Measurements from ENCODE around the gene CEP70. TPM values are rescaled to one million over a fixed set of nuclear protein-coding genes. Genes with fewer than 3 reads are reported as not detected.

Gene CEP70
- 0.41 TPM for polyA plus RNA-seq (2012; ENCODE audit: low read depth, missing spikeins)

DNA sequence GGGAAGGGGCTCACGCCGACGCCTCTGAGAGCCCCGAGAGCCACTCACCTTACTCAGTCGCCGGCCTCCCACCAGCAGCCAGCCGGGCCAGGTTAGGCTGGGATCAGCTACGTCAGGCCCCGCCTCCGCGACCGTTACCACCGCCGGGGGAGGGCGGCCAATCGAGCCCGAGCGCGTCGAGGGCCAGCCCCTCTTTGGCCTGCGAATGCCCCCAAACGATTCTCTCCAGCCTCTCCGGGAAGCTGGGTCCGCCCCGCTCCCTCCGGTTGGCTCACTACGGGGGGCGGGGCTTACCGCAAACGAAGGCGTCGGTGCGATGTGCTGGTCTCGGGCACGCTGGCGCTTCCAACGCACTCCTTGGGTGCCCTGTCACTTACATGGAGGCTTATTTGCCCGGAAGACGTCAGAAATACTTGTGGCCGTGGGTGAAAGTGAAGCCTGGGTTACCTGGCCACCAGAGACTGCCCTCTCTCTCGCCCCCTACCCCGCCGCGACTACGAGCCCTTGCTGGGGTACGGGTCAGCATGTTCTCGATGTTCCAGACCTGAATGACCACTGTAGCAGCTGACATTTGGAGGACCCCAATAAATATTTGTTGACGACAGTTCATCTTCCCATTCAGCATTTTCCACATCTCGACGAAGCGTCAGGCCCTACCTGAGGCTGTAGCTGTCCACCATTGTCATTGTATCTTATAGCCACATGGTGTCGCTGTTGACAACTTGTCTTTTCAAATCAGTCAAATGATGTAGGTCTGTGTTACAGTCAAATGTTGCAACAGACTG is at the start of gene CEP70:
CEP70 (minus strand) TSS at position 111 of the 785 bp plus-strand sequence. CDS start 21,333 bp downstream, outside the sequence.
- FAIRE-seq = peak; percentile 100
- TF ChIP-seq TAF1 (IDR thresholded peaks at IDR 0.05; ENCODE audit: low read depth, low read length) (no peak), SPI1 (IDR thresholded peaks at IDR 0.05; ENCODE audit: low read depth, low read length) (no peak), PAX5 (IDR thresholded peaks at IDR 0.05; ENCODE audit: insufficient read depth, low read length, severe bottlenecking) (no peak), POLR2A (IDR thresholded peaks at IDR 0.05; ENCODE audit: low read depth, low read length) (no peak), POLR2AphosphoS5 (IDR thresholded peaks at IDR 0.05; ENCODE audit: low read depth, low read length) (no peak), POU2F2 (IDR thresholded peaks at IDR 0.05; ENCODE audit: low read depth, low read length) (no peak)
- peak; percentile 53 for DNase-seq (ENCODE audit: insufficient read length, low spot score)

- TF ChIP-seq POU2F2 (IDR thresholded peaks at IDR 0.05; ENCODE audit: low read depth, low read length) = no peak
- no peak for TF ChIP-seq POLR2A (IDR thresholded peaks at IDR 0.05; ENCODE audit: low read depth, low read length)
- TF ChIP-seq POLR2AphosphoS5 (IDR thresholded peaks at IDR 0.05; ENCODE audit: low read depth, low read length) = no peak
- no peak for TF ChIP-seq SPI1 (IDR thresholded peaks at IDR 0.05; ENCODE audit: low read depth, low read length)
- TF ChIP-seq TAF1 (IDR thresholded peaks at IDR 0.05; ENCODE audit: low read depth, low read length) = no peak
- no peak for TF ChIP-seq PAX5 (IDR thresholded peaks at IDR 0.05; ENCODE audit: insufficient read depth, low read length, severe bottlenecking)
- no peak for FAIRE-seq
- DNase-seq (ENCODE audit: insufficient read length, low spot score) = no peak
Measured at GRCh38 chr3:138642927-138643253, 48.8 kb upstream of the CEP70 start.

GRCh38 chr3:138642226-138642926 is 48.3 kb upstream of the CEP70 start:
- TF ChIP-seq POLR2AphosphoS5 (IDR thresholded peaks at IDR 0.05; ENCODE audit: low read depth, low read length) (no peak), TAF1 (IDR thresholded peaks at IDR 0.05; ENCODE audit: low read depth, low read length) (no peak), POLR2A (IDR thresholded peaks at IDR 0.05; ENCODE audit: low read depth, low read length) (no peak), POU2F2 (IDR thresholded peaks at IDR 0.05; ENCODE audit: low read depth, low read length) (no peak), SPI1 (IDR thresholded peaks at IDR 0.05; ENCODE audit: low read depth, low read length) (no peak), PAX5 (IDR thresholded peaks at IDR 0.05; ENCODE audit: insufficient read depth, low read length, severe bottlenecking) (no peak)
- no peak for FAIRE-seq
- DNase-seq (ENCODE audit: insufficient read length, low spot score) = no peak

- no peak for FAIRE-seq
- no peak for DNase-seq (ENCODE audit: insufficient read length, low spot score)
- TF ChIP-seq POLR2A (IDR thresholded peaks at IDR 0.05; ENCODE audit: low read depth, low read length) = no peak
- no peak for TF ChIP-seq SPI1 (IDR thresholded peaks at IDR 0.05; ENCODE audit: low read depth, low read length)
- TF ChIP-seq POU2F2 (IDR thresholded peaks at IDR 0.05; ENCODE audit: low read depth, low read length) = no peak
- no peak for TF ChIP-seq POLR2AphosphoS5 (IDR thresholded peaks at IDR 0.05; ENCODE audit: low read depth, low read length)
- TF ChIP-seq TAF1 (IDR thresholded peaks at IDR 0.05; ENCODE audit: low read depth, low read length) = no peak
- no peak for TF ChIP-seq PAX5 (IDR thresholded peaks at IDR 0.05; ENCODE audit: insufficient read depth, low read length, severe bottlenecking)
Measured at GRCh38 chr3:138640537-138640936, 46.5 kb upstream of the CEP70 start.

- TF ChIP-seq POLR2A (IDR thresholded peaks at IDR 0.05; ENCODE audit: low read depth, low read length) (no peak), POLR2AphosphoS5 (IDR thresholded peaks at IDR 0.05; ENCODE audit: low read depth, low read length) (no peak), PAX5 (IDR thresholded peaks at IDR 0.05; ENCODE audit: insufficient read depth, low read length, severe bottlenecking) (no peak), SPI1 (IDR thresholded peaks at IDR 0.05; ENCODE audit: low read depth, low read length) (no peak), POU2F2 (IDR thresholded peaks at IDR 0.05; ENCODE audit: low read depth, low read length) (no peak), TAF1 (IDR thresholded peaks at IDR 0.05; ENCODE audit: low read depth, low read length) (no peak)
- DNase-seq (ENCODE audit: insufficient read length, low spot score) (no peak), FAIRE-seq (no peak)
Measured at GRCh38 chr3:138638641-138639040, 44.6 kb upstream of the CEP70 start.

- TF ChIP-seq PAX5 (IDR thresholded peaks at IDR 0.05; ENCODE audit: insufficient read depth, low read length, severe bottlenecking) (no peak), POU2F2 (IDR thresholded peaks at IDR 0.05; ENCODE audit: low read depth, low read length) (no peak), SPI1 (IDR thresholded peaks at IDR 0.05; ENCODE audit: low read depth, low read length) (no peak), POLR2AphosphoS5 (IDR thresholded peaks at IDR 0.05; ENCODE audit: low read depth, low read length) (no peak), TAF1 (IDR thresholded peaks at IDR 0.05; ENCODE audit: low read depth, low read length) (no peak), POLR2A (IDR thresholded peaks at IDR 0.05; ENCODE audit: low read depth, low read length) (no peak)
- DNase-seq (ENCODE audit: insufficient read length, low spot score) = no peak
- no peak for FAIRE-seq
Measured at GRCh38 chr3:138629526-138629925, 35.5 kb upstream of the CEP70 start.

GRCh38 chr3:138625707-138626365 is 31.8 kb upstream of the CEP70 start:
- DNase-seq (ENCODE audit: insufficient read length, low spot score) (no peak), FAIRE-seq (no peak)
- no peak for TF ChIP-seq TAF1 (IDR thresholded peaks at IDR 0.05; ENCODE audit: low read depth, low read length)
- no peak for TF ChIP-seq POU2F2 (IDR thresholded peaks at IDR 0.05; ENCODE audit: low read depth, low read length)
- TF ChIP-seq SPI1 (IDR thresholded peaks at IDR 0.05; ENCODE audit: low read depth, low read length) = no peak
- no peak for TF ChIP-seq PAX5 (IDR thresholded peaks at IDR 0.05; ENCODE audit: insufficient read depth, low read length, severe bottlenecking)
- no peak for TF ChIP-seq POLR2AphosphoS5 (IDR thresholded peaks at IDR 0.05; ENCODE audit: low read depth, low read length)
- TF ChIP-seq POLR2A (IDR thresholded peaks at IDR 0.05; ENCODE audit: low read depth, low read length) = no peak

GRCh38 chr3:138624518-138624917 is 30.5 kb upstream of the CEP70 start:
- no peak for FAIRE-seq
- no peak for TF ChIP-seq TAF1 (IDR thresholded peaks at IDR 0.05; ENCODE audit: low read depth, low read length)
- no peak for TF ChIP-seq POU2F2 (IDR thresholded peaks at IDR 0.05; ENCODE audit: low read depth, low read length)
- TF ChIP-seq POLR2AphosphoS5 (IDR thresholded peaks at IDR 0.05; ENCODE audit: low read depth, low read length) = no peak
- TF ChIP-seq POLR2A (IDR thresholded peaks at IDR 0.05; ENCODE audit: low read depth, low read length) = no peak
- TF ChIP-seq SPI1 (IDR thresholded peaks at IDR 0.05; ENCODE audit: low read depth, low read length) = no peak
- no peak for TF ChIP-seq PAX5 (IDR thresholded peaks at IDR 0.05; ENCODE audit: insufficient read depth, low read length, severe bottlenecking)

DNA sequence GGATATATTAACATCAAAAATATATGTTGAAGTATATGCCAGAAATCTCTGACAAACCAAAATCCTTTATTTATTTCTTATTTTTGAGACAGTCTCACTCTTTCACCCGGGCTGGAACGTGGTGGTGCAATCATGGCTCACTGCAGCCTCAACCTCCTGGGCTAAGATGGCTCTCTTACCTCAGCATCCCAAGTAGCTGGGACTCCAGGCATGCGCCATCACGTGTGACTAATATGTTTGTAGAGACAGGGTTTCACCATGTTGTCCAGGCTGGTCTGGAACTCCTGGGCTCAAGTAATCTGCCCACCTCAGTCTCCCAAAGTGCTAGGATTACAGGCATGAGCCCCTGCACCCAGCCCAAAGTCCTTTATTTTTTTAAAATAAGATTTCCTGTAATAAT is 26.4 kb upstream of the CEP70 start:
- FAIRE-seq (no peak), DNase-seq (ENCODE audit: insufficient read length, low spot score) (no peak)
- TF ChIP-seq SPI1 (IDR thresholded peaks at IDR 0.05; ENCODE audit: low read depth, low read length) = no peak
- TF ChIP-seq POLR2AphosphoS5 (IDR thresholded peaks at IDR 0.05; ENCODE audit: low read depth, low read length) = no peak
- no peak for TF ChIP-seq POLR2A (IDR thresholded peaks at IDR 0.05; ENCODE audit: low read depth, low read length)
- no peak for TF ChIP-seq TAF1 (IDR thresholded peaks at IDR 0.05; ENCODE audit: low read depth, low read length)
- TF ChIP-seq POU2F2 (IDR thresholded peaks at IDR 0.05; ENCODE audit: low read depth, low read length) = no peak
- TF ChIP-seq PAX5 (IDR thresholded peaks at IDR 0.05; ENCODE audit: insufficient read depth, low read length, severe bottlenecking) = no peak

More at GRCh38 chr3:138624518-138624917, 30.5 kb upstream of the CEP70 start:
- no peak for DNase-seq (ENCODE audit: insufficient read length, low spot score)
